ENCODE results near the gene ASL. TPM values are rescaled to one million over a fixed set of nuclear protein-coding genes. Genes with fewer than 3 reads are reported as not detected.

ASL gene
- total and polyA plus RNA-seq, 10 of the 15 experiments (the other 5 are each of a cell fraction or from before 2014, with no cell fraction given), result 0.66 to 36.7 (median 28.8) TPM

Other genes with a start within 250 kb of the ASL start
- 8.6 and 9.1 TPM in 2 replicates for gene VKORC1L1, start 202.7 kb upstream of the ASL start, total RNA-seq (2014; rRNA removed)
- gene VKORC1L1, start 202.7 kb upstream of the ASL start, total RNA-seq (2014; rRNA removed; fragmentation: Illumina TruSeq; extraction: Trizol), result 7.8 and 8.0 TPM in 2 replicates
- 15.0 and 16.1 TPM in 2 replicates for gene VKORC1L1, start 202.7 kb upstream of the ASL start, total RNA-seq (2021)
- gene VKORC1L1, start 202.7 kb upstream of the ASL start, polyA plus RNA-seq (2011; rRNA removed), result 17.4 and 17.5 TPM in 2 replicates
- gene VKORC1L1, start 202.7 kb upstream of the ASL start, polyA plus RNA-seq (2014; fragmentation: Illumina TruSeq; extraction: Trizol), result 15.6 and 18.1 TPM in 2 replicates
- gene VKORC1L1, start 202.7 kb upstream of the ASL start, polyA plus RNA-seq (2014; fragmentation: Nextera tagmentation; extraction: Ambion mirVana), result 1 to 10 TPM; 3.3 to 4.7 TPM
- 10.9 and 15.2 TPM in 2 replicates for gene VKORC1L1, start 202.7 kb upstream of the ASL start, polyA plus RNA-seq (2014; rRNA removed)
- 10 to 100 TPM in 1 of 2 experiments, 1 to 10 TPM in 1; 9.8 to 18.8 TPM for gene VKORC1L1, start 202.7 kb upstream of the ASL start, polyA plus RNA-seq (2016; fragmentation: Nextera tagmentation; extraction: Ambion mirVana)
- gene GUSB, start 93.6 kb upstream of the ASL start, total RNA-seq (2014; rRNA removed), result 23.2 and 26.9 TPM in 2 replicates
- 25.2 and 28.4 TPM in 2 replicates for gene GUSB, start 93.6 kb upstream of the ASL start, total RNA-seq (2014; rRNA removed; fragmentation: Illumina TruSeq; extraction: Trizol)
- 50.0 and 54.3 TPM in 2 replicates for gene GUSB, start 93.6 kb upstream of the ASL start, total RNA-seq (2021)
- 31.4 and 52.3 TPM in 2 replicates for gene GUSB, start 93.6 kb upstream of the ASL start, polyA plus RNA-seq (2011; rRNA removed)
- 28.1 and 39.5 TPM in 2 replicates for gene GUSB, start 93.6 kb upstream of the ASL start, polyA plus RNA-seq (2014; fragmentation: Illumina TruSeq; extraction: Trizol)
- 10 to 100 TPM in 1 of 2 experiments, 1 to 10 TPM in 1; 9.8 to 19.6 TPM for gene GUSB, start 93.6 kb upstream of the ASL start, polyA plus RNA-seq (2014; fragmentation: Nextera tagmentation; extraction: Ambion mirVana)
- gene GUSB, start 93.6 kb upstream of the ASL start, polyA plus RNA-seq (2014; rRNA removed), result 51.2 and 55.9 TPM in 2 replicates
- 10 to 100 TPM; 65.5 to 71.2 TPM for gene GUSB, start 93.6 kb upstream of the ASL start, polyA plus RNA-seq (2016; fragmentation: Nextera tagmentation; extraction: Ambion mirVana)
- gene CRCP, start 39.0 kb downstream of the ASL start, total RNA-seq (2014; rRNA removed), result 25.6 and 26.4 TPM in 2 replicates
- gene CRCP, start 39.0 kb downstream of the ASL start, total RNA-seq (2014; rRNA removed; fragmentation: Illumina TruSeq; extraction: Trizol), result 31.6 and 33.8 TPM in 2 replicates
- 23.6 and 25.0 TPM in 2 replicates for gene CRCP, start 39.0 kb downstream of the ASL start, total RNA-seq (2021)
- gene CRCP, start 39.0 kb downstream of the ASL start, polyA plus RNA-seq (2011; rRNA removed), result 30.2 and 31.2 TPM in 2 replicates
- gene CRCP, start 39.0 kb downstream of the ASL start, polyA plus RNA-seq (2014; fragmentation: Illumina TruSeq; extraction: Trizol), result 27.4 and 29.2 TPM in 2 replicates
- gene CRCP, start 39.0 kb downstream of the ASL start, polyA plus RNA-seq (2014; fragmentation: Nextera tagmentation; extraction: Ambion mirVana), result 10 to 100 TPM; 12.4 to 20.1 TPM
- gene CRCP, start 39.0 kb downstream of the ASL start, polyA plus RNA-seq (2014; rRNA removed), result 29.2 and 29.8 TPM in 2 replicates
- gene CRCP, start 39.0 kb downstream of the ASL start, polyA plus RNA-seq (2016; fragmentation: Nextera tagmentation; extraction: Ambion mirVana), result 10 to 100 TPM; 29.0 to 29.6 TPM
- 7.8 and 8.9 TPM in 2 replicates for gene TPST1, start 129.5 kb downstream of the ASL start, total RNA-seq (2014; rRNA removed)
- 9.7 and 10.6 TPM in 2 replicates for gene TPST1, start 129.5 kb downstream of the ASL start, total RNA-seq (2014; rRNA removed; fragmentation: Illumina TruSeq; extraction: Trizol)
- 6.4 and 7.4 TPM in 2 replicates for gene TPST1, start 129.5 kb downstream of the ASL start, total RNA-seq (2021)
- gene TPST1, start 129.5 kb downstream of the ASL start, polyA plus RNA-seq (2011; rRNA removed), result 7.7 and 10.4 TPM in 2 replicates
- gene TPST1, start 129.5 kb downstream of the ASL start, polyA plus RNA-seq (2014; fragmentation: Illumina TruSeq; extraction: Trizol), result 6.0 and 6.6 TPM in 2 replicates
- 1 to 10 TPM; 1.1 to 2.2 TPM for gene TPST1, start 129.5 kb downstream of the ASL start, polyA plus RNA-seq (2014; fragmentation: Nextera tagmentation; extraction: Ambion mirVana)
- gene TPST1, start 129.5 kb downstream of the ASL start, polyA plus RNA-seq (2014; rRNA removed), result 6.3 and 7.6 TPM in 2 replicates
- 1 to 10 TPM; 8.2 to 8.9 TPM for gene TPST1, start 129.5 kb downstream of the ASL start, polyA plus RNA-seq (2016; fragmentation: Nextera tagmentation; extraction: Ambion mirVana)

Data from GM12878 (cell line).